GM12801 (cell line): ENCODE measurements around the gene IGFBP1.

ENCODE experiments used
- CTCF ChIP-seq: IDR thresholded peaks from one replicate; pipeline ENCODE4 v1.5.1; 2011; ENCODE audit warnings: control low read depth; ENCODE audit not compliant: insufficient read length; ENCODE audit errors: extremely low read depth

The IGFBP1 gene

GRCh38 chr7:45897042-45897690, 8.9 kb downstream of the IGFBP1 start:
- TF ChIP-seq CTCF, result no peak

- TF ChIP-seq CTCF, result no peak
These were observed 9.9 kb downstream of the IGFBP1 start for GRCh38 chr7:45898222-45898621.

- no peak for TF ChIP-seq CTCF
These were observed 13.3 kb downstream of the IGFBP1 start for GRCh38 chr7:45901566-45901965.

- no peak for TF ChIP-seq CTCF
These were observed 14.5 kb downstream of the IGFBP1 start for GRCh38 chr7:45902820-45903219.

- no peak for TF ChIP-seq CTCF
These were observed 21.3 kb downstream of the IGFBP1 start for GRCh38 chr7:45909561-45909960.

GRCh38 chr7:45910855-45911254, 22.6 kb downstream of the IGFBP1 start:
- no peak for TF ChIP-seq CTCF

- no peak for TF ChIP-seq CTCF
These were observed 23.0 kb downstream of the IGFBP1 start for GRCh38 chr7:45911311-45911710.
